HG02852 (cell line): ENCODE data around the gene SERPINA5.
"Not testable (repeated sequence)": the region's sequence is repeated elsewhere in the genome, so short reads cannot be mapped to it uniquely, and the experiment has no call there.

Experiments
- ATAC-seq: cut with Tn5 transposase; IDR thresholded peaks from one replicate; pipeline ENCODE4 v1.9.1; 2021; ENCODE audit warnings: mild to moderate bottlenecking, moderate library complexity; ENCODE audit not compliant: unreplicated experiment

SERPINA5 gene

DNA sequence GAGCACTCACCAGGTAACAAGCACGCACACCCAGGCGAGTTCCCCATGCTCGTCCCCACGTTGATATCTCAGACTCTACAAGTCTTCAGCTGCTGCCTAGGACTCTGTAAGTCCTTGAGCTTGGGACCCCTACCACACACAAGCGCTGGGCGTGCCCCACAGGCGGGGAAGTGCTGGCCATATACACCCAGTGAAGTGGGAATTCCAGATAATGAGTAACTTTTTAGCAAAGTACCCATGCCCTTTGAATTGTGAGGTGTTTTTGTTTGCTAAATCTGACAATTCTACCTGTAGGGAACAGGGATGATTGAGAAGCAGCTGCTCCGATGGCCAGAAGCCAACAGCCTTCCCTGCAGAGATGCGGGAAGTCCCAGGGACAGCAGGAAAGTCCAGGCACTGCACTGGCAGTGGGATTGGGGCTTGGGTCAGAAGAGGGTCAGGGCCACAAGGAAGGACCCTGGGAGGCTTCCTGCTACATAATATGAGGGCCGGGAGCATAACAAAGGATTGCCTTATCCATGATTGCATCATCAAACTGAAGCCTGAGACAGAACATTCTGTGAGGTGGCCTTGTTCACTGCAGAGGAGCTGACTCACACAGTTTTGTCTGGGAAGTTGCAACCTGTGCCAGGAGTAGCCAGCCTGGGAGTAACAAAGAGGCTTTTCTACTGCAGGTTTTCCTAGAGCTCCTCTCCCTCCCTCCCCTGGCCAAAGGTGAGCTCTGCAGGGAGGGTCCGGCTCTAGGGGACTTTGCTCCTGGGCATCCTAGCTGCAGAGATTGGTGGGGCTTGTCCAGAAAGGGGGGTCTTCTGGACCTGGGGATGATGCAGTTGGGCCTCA is 17.8 kb downstream of the SERPINA5 start:
- no peak for ATAC-seq

DNA sequence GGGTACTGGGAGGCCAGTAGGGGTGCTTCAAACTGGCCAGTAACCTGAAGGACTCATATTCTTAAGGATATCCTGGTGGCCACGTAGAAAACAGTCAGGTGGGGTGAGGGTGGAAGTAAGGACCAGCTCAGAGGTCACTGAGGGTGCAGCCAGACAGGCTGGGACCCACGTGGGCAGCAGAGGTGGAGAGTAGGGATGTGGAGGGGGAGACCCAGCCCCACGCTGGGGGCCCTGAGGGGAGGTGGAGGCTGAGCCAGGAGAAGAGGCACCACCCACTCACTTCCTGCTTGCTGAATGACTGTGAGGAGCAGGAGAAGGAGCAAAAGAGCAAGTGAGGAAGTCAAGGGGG is 18.4 kb downstream of the SERPINA5 start:
- no peak for ATAC-seq

DNA sequence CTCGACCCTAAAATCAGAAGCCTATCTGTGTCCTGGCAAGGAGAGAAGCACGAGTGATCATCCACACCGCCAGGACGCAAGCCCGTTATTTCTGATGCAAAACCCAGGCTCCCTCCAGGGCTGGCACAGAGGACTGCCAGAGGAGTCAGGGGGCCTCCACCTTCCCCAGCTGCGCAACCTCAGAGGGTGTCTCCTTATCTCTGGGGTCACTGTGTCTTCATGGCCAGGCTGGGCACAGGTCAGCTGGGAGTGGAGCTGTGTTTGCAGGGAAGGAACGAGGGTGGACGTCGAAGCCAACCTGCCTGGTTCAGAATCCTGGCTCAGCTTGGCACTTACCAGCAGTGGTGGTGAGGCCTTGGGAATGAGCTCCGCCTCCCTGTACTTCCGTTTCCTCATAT is 18.9 kb downstream of the SERPINA5 start:
- ATAC-seq, result no peak

DNA sequence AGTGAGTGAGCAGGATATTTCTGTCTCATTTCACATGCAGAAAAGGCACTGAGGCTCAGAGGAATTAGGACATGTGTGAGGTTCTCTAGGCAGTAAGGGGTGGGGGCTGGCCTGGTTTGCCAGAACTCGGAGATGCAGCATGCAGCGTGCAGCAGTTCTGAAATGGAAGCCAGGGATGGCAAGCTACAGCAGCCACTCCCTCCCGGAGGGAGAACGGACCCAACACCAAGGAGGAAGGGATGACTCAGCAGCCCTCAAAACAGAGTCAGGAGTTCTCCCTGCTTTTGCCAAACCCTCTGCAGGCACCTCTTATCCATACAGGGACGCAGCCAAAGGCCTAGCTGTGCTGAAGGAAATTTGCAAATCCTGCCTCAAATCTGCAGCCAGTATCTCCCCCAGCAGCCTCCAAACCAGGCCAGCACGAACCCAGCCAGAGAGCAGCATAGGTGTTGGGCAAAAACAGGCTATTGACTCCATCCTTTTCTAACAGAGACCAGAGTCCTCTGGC is 20.7 kb downstream of the SERPINA5 start:
- no peak for ATAC-seq

DNA sequence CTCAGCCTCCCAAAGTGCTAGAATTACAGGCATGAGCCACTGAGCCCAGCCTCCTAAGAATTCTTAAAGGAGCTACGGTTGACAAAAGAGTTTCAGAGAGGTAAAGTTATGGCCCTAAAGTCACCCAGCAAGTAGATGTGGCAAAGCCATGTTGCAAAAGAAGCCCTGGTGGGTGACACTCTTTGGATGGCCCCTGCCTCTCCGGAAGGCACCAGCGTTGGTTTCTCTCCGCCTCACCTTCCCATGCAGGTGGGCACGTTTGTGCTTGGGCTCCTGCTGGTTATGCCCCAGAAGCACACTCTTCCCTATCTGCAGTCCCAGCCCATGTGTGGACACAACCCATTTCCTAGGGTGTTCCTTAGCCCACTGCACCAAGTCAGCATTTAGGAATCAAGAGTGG is 21.5 kb downstream of the SERPINA5 start:
- ATAC-seq, result no peak

DNA sequence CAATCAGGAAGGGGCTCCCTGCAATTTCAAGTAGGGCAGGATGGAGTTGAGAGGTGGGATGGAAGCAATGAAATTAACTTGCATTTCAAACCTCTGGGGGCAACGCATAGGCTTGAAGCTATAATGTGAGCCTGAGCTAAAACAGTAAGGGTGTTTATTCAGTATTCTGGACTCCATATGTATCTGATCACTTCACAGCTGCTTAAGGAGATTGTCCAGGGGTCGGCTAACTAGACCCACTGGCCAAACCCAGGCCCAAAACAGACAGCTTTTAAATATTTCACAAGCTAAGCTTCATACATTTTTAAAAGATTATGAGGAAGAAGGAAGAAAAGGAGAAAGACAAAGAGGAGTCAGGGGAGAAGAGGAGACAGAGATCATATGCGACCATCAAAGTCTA is 24.1 kb downstream of the SERPINA5 start:
- no peak for ATAC-seq

DNA sequence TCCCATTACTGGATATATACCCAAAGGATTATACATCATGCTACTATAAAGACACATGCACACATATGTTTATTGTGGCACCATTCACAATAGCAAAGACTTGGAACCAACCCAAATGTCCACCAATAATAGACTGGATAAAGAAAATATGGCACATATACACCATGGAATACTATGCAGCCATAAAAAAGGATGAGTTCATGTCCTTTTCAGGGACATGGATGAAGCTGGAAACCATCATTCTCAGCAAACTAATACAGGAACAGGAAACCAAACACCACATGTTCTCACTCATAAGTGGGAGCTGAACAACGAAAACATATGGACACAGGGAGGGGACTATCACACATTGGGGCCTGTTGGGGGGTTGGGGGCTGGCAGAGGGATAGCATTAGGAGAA is 27.7 kb downstream of the SERPINA5 start:
- not testable (repeated sequence) for ATAC-seq

DNA sequence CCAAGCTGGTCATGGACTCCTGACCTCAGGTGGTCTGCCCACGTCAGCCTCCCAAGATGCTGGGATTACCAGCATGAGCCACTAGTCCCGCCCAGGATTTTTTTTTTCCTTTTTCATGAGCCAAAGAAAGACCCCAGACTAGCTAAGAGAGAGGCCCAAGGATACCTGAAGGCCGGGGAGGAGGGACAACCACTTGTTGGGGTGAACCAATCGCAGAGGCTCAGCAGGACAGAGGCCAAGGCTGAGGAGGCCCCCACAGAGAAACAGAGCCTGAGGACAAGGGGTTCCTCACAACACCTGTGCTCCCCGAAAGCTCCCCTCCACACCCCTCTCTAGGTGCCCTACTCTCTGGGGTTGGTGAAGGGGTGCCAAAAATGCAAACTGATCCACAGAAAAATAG is 30.0 kb downstream of the SERPINA5 start:
- no peak for ATAC-seq

DNA sequence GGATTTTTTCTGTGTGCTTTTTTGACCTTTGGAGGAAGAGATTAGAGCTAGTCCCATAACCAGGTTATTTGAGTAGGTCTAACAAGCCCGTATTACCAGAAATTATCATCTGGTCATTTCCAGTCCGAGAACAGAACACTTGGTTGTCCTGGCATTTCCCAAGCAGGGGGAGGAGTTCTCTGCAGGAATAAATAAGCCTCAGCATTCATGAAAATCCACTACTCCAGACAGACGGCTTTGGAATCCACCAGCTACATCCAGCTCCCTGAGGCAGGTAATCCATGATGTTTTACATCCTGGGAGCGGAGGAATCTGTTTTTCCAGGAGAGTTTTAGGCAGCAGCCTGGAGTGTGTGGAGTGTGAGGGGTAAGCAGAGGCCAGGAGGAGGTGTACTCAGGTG is 30.9 kb downstream of the SERPINA5 start, which contains the start of gene SERPINA3:
Gene SERPINA3 (plus strand): TSS at position 218 of the 400 bp plus-strand sequence. CDS start 2,051 bp downstream, outside the sequence.
- no peak for ATAC-seq

DNA sequence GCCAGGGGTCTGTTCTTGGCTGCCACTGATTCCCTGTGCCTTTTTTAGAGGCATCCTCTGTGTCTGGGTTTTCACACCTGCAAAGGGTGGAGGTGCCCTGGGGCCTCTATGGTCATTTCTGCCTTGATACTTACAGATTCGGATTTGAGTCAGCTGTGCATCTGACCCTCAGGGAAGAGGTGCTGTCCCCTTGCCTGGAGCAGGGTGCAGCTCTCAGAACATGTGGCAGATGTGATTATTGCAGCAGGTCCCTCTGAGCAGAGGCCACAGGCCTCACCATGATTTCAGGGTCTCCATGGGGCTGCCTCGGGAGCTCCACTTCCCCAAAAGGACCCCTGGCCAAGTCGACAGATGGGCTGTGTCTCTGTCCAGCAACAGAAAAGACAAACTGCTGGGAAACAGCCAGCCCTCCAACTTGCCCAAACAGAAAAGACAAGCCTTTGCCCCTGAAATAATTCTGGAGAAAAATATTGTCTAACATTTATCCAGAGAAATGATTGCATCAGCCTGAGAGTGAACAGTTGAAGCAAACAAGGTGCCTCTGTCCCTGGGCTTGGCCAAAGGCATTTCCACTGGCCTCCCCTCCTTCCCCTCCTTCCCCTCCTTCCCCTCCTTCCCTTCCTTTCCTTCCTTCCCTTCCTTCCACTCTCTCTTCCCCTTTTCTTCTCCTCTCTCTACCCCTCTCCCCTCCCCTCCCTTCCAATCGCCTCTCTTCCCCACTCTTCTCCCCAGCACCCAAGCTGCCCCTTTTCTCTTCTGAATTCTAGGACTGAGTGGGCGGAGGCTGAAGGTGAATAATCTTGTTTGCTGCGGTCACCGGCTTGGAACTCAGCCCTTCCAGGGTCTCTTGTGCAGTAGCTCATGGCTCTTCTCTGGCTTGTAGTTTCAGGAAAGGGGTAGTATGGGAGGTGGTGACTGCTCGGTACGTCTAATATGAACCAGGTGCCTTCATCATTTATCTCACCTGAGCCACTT is 31.6 kb downstream of the SERPINA5 start:
- ATAC-seq, result no peak

DNA sequence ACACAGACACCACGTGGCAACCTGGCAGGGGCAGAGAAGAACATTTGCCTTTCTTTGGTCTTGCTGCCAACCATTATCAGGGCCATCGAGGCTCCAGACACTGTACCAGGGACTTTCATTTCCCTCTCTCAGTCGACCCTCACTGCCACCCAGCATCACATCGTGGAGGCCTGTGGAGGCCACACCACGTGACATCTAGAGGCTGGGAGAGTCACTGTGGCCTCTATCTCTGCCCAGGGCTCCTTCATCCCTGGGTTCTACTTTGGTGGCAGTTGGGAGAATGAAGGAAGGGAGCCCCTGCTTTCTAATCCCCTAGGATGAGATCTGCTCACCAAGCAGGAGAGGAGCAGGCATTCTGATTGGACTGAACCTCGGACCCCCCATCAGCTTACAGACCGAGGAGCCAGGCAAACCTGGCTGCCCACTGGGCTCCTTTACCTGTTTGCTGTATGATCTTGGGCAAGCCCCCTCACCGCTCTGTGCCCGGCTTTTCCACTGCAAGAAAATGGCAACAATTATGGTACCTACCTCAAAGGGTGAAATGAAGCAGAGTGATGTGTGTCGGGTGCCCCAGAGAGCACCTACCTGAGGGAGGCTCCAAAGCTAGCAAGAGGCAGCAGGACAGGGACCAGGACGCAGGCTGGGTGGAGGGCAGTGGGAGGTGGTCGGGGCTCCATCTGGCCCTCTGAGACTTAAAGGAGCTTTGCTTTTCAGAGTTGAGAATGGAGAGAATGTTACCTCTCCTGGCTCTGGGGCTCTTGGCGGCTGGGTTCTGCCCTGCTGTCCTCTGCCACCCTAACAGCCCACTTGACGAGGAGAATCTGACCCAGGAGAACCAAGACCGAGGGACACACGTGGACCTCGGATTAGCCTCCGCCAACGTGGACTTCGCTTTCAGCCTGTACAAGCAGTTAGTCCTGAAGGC is 32.8 kb downstream of the SERPINA5 start:
- ATAC-seq, result no peak

DNA sequence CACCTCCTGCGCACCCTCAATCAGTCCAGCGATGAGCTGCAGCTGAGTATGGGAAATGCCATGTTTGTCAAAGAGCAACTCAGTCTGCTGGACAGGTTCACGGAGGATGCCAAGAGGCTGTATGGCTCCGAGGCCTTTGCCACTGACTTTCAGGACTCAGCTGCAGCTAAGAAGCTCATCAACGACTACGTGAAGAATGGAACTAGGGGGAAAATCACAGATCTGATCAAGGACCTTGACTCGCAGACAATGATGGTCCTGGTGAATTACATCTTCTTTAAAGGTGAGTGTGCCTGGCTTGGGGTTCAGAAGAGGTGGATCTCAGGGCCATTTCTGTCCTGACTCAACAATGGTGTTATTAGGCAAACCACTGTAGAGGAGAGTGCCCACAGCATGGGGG is 33.6 kb downstream of the SERPINA5 start:
- ATAC-seq, result no peak

DNA sequence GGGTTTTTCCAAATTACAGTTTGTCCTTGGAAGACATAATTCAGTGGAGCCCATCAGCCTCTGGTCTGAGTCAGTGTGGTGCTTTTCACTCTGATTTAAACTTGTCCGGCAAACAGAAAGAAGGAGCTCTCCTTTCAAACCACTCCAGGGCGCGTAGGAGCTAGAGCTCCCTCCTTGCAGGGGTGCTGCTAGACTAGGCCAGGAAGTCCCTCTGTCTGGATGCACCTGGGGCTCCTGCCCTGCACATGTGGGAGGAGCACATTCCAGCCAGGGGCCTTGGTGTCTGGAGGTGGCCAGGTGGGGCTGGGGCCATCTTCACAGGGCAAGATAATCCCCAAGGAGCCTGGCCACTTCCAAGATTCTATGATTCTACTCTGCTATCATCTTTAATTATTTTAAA is 34.0 kb downstream of the SERPINA5 start:
- no peak for ATAC-seq

DNA sequence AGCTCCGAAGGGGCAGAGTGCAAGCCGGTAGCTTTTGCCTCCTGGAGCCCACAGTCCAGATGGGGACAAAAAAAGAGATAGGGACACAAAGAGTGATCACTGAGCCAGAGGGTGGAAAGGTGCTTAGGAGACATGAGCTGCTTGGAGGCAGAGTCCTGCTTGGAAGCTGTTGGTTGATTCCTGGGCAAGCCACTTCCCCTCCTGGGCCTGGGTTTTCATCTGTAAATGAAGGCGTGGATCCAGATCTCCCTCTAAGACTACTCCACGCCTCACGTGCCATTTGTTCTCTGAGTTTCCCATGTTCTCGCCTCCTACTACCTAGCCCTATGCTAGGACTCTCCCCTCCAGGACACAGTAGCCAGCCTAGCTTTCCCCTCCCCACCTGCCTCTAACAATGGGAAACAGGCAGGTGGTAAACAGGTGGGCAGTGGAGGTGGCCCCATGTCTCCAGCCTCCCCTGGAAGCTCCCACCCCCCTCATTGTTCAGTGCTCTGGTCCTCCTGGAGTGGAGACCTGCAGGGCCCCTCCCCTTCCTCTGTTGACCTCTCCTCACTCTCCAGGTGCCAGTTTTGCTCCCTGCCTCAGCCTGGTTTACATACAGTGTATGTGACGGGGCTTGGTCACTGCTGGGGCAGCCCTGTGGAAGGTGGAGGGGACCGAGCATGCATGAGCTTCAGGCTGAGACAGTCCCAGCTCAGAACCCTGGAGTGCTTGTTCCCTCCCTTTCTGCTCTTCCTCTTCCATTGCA is 34.8 kb downstream of the SERPINA5 start:
- no peak for ATAC-seq

DNA sequence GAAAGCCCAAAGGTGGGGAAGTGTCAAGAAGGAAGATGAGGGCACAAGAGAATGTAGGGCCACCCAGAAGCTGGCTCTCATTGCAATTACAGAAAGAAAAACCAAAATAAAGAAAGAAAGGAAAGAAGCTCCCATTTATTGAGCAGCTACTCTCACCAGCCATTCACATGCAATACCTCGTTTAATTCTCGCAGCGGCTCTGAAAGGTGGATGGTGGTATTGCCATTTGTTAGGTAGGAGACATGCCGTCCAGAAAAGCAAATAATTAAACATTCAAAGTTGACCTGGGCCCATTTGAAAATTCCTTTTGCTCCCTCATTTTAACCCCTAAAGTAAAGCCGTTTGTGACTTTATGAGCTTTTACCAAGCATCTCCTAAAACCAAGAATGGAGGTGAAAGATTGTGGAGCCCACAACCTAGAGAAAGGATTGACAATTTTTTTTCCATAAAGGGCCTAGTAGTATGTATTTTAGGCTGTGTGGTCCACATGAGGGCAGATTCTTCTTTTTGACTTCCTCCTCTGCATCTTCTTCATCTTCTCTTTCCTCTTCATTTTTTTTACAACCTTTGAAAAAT is 36.2 kb downstream of the SERPINA5 start:
- ATAC-seq, result no peak

DNA sequence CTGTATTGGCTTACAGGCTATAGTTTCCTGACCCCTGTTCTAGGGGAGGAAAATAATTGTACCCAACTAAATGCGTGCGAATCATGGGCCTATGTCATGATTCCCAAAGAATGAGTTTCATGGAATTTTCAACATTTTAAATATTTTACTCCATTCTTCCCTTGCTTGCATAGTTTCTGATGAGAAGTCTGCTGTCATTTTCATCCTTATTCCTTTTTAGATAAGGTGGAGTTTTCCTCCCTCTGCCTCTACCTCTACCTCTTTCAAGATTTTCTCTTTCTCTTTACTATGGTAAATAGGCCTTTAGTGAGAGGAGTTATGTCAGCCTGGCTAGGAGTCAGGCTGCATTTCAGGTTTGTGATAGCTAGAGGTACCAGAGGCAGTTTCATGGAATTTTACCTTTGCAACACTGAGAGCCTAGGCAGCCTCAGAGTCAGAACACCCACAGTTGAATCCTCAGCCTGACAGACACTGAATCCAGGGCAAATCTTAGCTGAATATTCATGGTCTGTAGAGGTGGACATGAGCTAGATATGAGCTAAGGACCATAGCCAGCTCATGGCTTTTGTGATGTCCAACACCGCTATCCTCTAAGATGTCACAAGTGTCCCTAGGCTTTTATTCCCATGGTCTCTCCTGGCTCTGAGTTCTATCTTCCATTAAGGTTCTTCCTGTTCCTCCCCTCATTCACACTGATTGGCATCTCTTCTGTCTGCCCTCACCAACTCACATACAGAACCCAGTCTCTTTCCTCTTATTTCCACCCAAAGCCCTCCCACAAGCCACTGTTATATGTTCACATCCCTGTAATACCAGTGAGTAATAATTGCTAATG is 37.0 kb downstream of the SERPINA5 start:
- no peak for ATAC-seq

DNA sequence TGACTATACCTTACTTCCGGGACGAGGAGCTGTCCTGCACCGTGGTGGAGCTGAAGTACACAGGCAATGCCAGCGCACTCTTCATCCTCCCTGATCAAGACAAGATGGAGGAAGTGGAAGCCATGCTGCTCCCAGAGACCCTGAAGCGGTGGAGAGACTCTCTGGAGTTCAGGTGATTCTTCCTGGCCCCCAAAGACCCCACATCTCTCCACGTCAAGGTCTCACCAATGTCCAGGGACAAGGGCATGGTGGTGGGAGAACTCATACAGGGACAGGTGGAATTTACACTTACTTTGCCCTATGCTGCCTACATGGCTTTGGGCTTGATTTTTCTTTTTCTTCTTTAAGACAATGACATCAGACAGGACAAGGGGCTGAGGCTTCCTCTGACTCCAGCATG is 38.1 kb downstream of the SERPINA5 start:
- no peak for ATAC-seq

DNA sequence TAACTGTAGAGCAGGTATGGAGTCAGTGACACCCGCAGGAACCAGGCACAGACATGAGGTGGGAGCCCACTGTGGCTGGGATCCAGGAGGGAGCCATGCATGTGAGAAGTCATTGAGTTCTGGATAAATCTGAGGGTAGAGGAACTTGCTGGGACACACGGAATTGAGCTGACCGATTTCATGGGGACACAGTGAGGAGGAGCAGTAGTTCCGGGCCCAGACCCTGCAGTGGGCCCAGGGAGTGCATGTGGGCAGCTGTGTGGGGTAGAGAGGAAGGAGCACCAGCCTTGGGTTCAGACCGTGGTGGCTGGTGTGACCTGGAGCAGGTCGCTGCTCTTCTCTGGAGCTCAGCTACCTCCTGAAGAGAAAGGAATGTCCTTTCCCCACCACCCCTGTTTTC is 39.4 kb downstream of the SERPINA5 start:
- ATAC-seq, result no peak
